ENCODE results near the gene STARD3.

Gene STARD3

DNA sequence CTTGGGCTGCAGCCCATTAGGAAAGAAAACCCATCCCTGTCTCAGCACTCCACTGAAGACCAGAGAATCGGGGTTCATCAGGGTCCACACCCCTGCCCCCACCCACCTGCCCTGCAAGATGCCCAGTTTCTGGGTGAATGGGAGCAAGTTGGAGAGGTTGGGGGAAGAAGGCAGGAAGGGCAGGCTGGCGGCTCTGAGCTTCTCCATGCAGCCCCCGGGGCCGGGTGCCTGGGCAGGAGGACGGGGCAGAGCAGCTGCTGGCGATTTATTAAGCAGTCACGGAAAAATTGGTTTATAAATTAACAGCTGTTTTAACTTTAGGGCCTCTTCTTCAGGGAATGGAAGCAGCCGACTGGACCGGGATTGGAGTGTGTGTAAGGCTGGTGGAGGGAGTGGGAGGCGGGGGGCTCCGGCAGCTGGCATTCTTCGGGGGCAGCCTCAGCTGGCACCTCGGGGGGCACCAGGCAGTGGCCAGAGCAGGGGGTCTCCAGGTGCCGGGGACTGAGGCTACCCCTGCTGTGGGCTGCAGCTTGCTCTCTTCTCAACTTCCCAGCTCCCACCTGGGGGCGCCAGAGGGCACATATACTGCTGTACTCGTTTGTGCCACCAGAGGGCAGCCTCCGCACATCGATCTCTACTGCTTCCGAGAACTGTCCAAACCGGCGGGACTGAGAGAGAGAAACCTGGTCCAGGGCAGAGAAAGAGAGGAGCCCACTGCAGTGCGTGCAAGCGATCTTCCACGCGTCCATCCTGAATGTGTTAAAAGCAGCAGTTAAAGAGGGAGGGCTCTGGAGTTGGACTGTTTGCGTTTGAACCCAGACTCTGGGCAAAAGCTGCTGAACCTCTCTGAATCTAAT, 15.2 kb upstream of the STARD3 start:
- DNase-seq (ENCODE audit: low read depth): peak; percentile 62

DNA sequence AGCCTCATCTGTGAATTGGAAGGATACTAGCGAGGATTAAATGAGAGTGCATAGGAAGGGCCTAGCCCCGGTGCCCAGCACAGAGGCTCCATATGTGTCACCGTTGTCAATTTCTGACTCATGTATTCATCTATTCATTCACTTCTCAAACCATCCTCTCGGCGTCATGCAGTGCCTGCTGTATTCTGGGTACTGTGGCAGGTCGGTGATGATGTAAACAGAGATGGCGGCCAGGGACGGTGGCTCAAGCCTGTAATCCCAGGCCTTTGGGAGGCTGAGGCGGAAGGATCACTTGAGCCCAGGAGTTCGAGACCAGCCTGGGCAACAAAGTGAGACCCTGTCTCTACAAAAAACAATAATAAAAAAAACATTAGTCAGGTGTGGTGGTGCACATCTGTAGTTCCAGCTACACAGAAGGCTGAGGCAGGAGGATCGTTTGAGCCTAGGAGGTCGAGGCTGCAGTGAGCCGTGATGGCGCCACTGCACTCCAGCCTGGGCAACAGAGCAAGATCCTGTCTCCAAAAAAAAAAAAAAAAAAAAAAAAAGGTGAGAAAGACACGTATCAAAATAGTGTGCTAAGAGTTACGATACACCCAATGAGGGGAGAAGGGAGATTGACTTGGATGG, 14.5 kb upstream of the STARD3 start:
- DNase-seq (ENCODE audit: low read depth): no peak

DNA sequence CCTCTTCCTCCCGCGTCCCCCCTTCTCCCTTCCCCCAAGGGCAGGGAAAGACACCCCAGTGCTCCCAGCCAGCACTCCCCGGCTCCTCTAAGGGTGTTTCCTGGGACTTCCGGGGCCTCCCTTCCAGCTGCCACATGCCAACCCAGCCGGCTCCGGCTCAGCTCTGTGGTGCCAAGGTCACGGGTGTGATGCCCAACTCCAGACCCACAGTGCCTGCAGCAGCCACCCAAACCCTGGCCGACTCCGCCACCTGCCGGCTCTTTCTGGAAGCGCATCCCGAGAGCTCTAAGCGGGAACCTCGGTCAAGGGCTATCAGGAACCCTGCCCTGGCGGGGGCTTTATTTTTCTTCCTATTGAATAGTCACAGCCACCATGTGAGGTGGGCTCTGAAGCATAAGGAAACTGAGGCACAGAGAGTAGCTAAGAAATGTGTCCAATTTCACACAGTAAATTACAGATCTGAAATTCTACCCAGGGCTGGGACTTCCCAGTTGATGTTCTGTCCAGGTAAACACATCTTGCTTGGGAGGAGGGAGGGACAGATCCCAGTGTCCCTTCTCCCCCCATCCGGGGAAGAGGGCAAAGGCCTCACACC, 13.5 kb upstream of the STARD3 start:
- peak; percentile 37 for DNase-seq (ENCODE audit: low read depth)

DNA sequence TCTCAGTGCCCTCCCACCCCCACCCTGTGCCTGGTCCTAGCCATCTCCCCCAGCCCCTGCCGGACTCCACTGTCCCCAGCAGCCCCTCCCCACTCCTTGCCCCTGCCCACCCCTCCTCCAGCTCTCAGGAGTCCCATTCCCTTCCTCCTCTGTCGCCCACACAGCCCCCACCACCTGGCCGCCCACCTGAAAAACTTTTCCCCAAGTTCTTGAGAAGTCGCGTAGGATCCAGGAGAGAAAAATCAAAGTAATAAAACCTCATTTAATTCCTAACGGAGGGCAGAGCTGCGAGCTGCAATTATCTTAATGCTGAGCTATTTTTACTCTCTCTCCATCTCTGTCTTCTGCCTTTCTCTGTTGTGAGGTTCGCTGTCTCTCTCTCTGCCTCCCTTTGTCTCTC, 12.6 kb upstream of the STARD3 start:
- DNase-seq (ENCODE audit: low read depth): no peak

DNA sequence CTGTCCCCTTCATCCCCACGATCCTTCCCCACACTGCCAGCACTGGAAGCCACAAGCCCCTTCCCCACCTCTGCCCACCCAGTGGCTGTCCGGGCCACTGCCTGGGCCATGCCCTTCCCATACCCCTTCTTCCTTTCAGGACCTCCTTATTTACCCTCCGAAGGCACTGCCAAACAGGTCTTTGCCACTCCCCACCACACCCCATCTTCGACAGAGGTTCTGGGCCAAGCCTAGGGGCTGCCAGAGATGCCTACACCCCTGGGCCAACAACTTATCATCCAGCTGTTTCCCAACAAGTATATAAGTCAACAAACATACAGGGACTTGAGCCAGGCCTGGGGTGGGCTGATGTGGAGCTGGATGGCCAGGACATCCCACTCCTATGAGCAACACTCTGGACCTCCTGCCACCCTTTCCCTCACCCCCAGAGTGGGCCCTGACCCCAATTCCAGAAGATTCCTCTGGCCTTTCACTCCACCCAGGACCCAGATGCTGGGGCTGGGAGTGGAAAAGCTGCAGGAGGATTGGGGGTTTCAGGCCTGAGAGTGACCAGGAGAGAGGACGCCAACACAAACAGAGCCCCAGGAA, 11.7 kb upstream of the STARD3 start:
- no peak for DNase-seq (ENCODE audit: low read depth)

DNA sequence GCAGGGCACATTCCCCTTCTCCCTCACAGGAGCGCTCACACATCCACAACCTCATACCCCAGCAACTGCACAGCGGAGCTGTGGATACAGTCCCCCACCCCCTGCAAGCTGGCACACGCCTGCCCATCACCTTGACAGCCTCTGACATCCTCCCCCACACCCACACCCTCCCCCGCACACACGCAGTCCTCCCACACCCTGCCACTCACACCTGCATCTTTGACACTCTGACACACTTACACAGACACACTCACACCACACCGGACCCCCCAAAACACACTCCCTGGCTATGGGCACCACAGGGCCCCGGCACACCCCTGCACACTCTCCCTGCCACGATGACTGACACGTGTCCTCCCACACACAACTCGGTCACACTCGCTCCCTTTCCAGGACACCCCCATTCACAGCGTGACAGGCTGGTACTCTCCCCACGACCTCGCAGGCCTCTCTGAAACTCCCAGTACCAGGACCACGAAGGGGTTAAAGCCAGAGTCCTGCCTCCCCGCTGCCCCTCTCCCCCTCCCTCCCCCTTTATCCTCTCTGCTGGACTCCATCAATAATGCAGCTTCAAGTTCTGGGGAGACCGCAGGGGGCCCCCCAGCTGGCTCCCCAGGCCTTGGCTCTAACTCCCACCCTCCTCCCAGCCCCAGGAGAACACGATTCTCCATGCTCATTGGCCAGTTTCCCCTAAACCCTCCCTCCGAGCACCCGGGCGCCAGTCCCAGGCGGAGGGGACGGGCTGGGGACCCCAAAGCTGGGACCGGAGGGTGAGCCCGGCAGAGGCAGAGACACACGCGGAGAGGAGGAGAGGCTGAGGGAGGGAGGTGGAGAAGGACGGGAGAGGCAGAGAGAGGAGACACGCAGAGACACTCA, 10.5 kb upstream of the STARD3 start, which contains the start of gene PPP1R1B:
Gene PPP1R1B (plus strand): TSS at position 782 of the 876 bp plus-strand sequence. CDS start 441 bp downstream, outside the sequence.
- no peak for DNase-seq (ENCODE audit: low read depth)

DNA sequence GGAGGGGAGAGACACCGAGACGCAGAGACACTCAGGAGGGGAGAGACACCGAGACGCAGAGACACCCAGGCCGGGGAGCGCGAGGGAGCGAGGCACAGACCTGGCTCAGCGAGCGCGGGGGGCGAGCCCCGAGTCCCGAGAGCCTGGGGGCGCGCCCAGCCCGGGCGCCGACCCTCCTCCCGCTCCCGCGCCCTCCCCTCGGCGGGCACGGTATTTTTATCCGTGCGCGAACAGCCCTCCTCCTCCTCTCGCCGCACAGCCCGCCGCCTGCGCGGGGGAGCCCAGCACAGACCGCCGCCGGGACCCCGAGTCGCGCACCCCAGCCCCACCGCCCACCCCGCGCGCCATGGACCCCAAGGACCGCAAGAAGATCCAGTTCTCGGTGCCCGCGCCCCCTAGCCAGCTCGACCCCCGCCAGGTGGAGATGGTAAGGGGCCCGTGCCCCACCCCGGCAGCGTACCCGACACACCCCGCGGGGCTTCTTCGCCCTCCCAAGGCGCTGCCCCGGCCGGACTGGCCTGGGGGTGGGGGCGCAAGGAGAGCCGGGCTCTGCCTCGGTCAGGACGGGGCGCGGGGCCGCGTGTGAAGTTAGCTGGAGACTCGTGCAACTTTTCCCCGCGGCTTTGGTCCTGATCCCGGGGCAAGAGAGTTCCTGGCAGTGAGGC, 9.8 kb upstream of the STARD3 start:
- DNase-seq (ENCODE audit: low read depth): no peak

DNA sequence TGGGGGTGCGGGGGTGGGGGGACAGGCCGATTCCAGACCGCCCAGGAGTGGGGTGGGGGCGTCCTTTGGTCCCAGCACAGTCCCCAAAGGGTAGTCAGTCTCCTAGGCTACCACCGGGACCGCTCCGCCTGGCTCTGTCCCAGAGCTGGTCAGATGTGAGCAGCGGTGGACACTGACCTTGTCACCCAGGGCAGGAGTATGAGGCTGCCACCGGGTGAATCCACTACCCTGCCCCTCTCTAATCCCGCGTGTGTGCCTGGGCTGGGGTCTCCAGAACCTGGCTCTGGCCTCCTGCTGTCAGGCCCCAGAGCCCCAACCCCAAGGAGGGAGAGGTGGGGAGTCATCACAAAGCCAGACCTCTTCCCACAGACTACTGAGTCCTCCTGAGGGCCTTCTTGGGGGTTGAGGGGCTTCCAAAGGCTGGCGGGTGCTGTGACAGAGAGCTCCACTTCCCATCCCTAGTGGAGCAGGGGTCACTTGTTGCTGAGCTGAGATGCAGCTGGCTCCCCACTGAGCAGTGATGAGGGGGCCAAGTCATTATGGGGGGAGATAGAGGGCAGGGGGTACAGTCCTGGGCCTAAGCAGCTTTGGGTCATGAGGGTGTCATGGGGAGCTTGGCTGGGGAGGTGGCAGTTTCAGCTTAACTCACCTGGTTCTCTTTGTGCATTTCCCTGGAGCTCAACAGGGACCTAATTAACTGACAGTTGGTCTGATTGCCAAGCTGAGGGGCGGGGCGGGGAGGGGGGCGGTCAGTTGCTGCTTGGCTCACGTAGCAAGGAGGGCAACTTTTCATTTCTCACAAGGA, 9.0 kb upstream of the STARD3 start:
- no peak for DNase-seq (ENCODE audit: low read depth)

DNA sequence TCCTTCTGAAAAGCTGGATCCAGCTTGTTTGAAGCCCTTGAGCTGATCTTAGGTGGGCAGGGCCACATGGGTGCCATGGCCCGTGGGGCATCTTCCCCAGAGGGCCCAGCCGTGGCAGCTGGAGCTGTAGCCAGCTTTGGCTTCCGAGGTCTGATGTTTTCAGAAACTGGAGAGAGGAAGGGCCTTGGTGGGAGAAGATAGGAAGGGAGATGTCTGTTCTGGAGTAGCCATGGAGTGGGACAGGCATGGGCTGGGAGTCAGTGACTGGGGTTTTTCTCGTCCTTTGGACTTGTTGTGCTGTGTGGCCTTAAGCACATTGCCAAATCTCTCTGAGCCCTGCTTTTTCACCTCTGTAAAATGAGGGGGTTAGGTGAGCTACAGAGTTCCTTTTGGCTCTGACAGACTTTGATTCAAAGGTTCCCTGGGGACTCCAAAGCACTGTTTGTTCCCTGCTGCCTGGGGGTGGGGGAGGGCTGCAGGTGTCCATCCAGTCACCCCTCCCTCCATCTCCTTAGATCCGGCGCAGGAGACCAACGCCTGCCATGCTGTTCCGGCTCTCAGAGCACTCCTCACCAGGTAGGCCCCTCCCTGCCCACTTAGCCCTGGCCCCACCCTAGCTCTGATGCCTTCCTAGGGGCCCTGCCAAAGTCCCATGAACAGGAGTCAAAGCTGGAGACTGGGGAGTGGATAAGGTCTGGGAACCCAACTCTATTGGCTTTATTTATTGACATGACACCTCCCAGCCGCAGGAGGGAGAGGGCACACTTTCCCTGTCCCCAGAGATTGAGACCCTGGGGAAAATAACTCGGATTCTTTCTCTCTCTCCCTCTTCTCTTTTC, 8.1 kb upstream of the STARD3 start:
- DNase-seq (ENCODE audit: low read depth): no peak

DNA sequence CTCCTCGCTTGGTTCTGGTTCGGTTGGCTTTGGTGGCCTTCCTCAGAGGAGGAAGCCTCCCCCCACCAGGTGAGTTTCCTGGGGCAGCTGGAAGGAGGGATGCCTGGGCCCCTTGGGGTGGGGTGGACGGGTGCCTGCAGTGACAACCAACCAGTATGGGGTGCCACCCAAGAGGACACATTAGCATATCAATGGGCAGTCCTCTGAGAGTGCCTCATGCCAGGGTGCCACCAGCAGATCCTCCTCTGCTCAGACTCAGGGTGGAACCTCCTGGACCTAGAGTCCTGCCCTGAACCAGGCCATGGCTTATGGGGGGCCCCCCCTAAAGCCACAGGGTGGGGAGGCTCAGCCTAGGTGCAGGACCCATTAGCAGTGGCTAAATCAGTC, 7.5 kb upstream of the STARD3 start:
- no peak for DNase-seq (ENCODE audit: low read depth)

DNA sequence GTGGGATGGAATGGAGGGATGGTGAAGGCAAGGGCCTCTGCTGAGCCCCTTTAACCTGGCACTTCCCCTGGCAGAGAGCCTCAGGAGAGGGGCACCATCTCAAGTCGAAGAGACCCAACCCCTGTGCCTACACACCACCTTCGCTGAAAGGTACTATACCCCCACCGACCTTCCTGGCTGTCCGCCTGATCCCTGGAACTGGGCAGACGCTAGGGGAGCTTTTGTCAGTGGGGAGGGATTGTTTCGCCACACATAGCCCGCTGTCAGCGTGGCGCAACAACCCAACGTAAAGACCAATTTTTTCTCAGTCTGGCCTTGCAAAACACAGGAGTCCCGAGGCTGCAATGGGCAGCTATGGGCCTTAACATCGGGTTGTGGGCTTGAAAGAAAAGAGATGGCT, 7.0 kb upstream of the STARD3 start:
- no peak for DNase-seq (ENCODE audit: low read depth)

DNA sequence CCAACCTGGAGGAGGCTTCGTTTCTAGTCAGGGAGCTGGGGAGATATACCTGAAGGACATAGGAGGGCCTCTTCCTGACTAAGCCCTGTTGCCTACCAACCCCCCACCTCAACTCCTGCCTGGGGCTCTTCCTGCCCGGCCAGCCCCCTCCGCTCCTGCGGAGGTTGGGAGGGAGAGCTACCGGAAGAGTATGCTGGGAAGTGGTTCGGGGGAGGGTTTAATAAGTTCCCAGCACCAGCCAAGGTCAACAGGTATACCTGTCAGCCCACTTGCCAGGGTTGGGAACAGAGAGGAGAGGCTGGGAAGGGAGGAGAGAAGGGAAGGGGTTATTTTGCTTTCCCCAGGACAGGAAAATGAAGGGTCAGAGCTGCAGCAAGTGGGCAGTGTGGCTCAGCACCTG, 5.5 kb upstream of the STARD3 start:
- no peak for DNase-seq (ENCODE audit: low read depth)

DNA sequence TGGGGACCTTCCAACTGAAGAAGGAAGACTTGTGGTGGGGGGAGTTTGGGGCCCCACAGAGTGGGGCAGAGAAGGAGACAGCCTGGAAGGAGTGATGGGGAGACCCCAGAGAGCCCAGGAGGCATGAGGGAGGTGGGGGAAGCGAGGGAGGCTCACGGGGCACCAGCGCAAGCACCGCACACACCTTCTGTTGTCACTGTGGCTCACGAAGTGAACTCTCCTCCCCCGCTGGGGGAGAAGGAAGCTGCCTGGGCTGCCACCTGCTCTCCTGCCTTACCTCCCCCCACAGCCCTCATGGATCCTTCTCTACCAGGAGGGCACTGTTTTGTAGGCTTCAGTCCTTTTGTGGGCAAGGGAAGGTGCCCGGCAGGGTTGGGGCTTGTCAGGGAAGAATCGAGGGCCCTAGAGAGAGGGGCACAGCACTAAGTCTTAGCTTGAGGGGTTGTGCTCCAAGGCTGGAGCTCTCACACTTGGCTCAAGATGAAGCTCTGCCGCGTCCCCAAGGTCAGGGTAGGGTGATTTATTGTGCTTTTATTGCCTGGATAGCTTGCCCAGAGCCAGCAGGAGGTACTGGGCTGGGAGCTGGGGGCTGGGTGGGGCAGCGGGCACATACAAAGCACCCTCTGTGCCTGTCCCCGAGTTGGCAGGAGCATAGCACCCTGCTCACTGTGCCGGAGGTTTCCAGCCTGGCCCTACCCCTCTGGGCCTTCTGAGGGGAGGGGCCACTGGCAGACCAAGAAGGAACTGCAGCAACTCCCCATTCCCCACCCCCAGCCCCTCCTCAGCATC, 4.6 kb upstream of the STARD3 start:
- no peak for DNase-seq (ENCODE audit: low read depth)

DNA sequence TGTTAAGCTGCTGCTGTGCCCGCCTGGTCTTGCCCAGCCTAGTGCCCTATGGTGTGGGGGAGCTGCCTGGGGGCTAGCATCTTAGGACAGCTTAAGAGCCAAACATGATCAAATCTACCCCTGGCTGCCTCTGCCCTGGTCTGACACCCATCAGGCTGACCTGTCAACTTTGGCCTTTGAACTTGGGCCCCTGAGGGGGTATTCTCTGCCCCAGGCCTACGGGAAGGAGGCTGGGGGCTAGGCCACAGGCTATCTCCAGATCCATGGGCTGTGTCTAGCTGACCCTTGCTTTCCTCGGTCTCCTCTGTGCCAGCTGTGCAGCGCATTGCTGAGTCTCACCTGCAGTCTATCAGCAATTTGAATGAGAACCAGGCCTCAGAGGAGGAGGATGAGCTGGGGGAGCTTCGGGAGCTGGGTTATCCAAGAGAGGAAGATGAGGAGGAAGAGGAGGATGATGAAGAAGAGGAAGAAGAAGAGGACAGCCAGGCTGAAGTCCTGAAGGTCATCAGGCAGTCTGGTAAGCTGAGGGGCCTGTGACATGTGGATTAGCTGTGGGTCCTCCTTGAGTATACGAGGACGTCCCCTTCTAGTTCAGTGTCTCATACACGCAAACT, 3.3 kb upstream of the STARD3 start:
- no peak for DNase-seq (ENCODE audit: low read depth)

DNA sequence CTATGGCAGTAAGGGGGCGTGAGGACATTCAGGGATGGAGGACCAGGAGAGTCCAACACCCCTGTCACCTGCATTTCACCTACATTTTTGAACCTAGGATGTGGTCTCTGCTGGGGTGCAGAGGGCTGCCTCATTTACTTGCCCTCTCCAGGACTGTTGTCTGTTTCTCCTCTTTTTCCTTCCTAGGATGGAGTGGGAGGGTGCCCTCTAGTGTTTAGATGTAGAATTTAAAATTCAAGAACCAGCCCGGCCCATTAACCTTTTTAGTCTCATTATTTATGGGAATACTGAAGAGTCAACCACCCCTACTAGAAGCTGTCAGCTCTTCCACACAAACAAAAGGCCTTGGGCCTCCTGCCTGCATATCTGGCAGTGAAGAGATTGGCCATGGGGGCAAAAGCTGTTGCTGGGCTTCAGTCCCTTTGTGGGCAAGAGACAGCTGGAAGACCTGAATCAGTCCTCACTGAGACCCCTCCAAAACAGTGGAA, 2.5 kb upstream of the STARD3 start:
- peak; percentile 48 for DNase-seq (ENCODE audit: low read depth)

DNA sequence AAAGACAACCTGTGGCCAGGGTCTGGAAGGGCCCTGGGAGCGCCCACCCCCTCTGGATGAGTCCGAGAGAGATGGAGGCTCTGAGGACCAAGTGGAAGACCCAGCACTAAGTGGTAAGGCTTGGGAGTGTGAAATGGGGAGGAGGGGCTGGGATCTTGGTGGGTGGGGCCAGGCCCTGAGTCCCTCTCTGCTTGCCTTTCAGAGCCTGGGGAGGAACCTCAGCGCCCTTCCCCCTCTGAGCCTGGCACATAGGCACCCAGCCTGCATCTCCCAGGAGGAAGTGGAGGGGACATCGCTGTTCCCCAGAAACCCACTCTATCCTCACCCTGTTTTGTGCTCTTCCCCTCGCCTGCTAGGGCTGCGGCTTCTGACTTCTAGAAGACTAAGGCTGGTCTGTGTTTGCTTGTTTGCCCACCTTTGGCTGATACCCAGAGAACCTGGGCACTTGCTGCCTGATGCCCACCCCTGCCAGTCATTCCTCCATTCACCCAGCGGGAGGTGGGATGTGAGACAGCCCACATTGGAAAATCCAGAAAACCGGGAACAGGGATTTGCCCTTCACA, 1.2 kb upstream of the STARD3 start:
- DNase-seq (ENCODE audit: low read depth): no peak

DNA sequence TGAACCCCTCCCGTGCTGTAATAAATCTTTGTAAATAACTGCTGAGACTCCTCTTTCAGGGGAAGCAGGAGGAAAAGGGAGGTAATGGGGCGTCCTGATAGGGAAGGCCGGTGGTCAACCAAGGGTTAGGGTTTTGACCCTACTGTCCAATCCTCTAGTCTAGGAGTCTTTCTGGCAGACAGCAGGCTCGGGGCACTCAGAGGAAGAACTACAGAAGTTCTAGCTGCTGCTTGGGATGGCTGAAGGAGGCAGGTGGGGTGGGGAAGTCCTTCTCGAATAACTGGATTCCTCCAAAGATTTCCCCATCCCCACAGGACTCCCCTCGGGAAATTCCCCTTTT, 387 bp upstream of the STARD3 start:
- no peak for DNase-seq (ENCODE audit: low read depth)

DNA sequence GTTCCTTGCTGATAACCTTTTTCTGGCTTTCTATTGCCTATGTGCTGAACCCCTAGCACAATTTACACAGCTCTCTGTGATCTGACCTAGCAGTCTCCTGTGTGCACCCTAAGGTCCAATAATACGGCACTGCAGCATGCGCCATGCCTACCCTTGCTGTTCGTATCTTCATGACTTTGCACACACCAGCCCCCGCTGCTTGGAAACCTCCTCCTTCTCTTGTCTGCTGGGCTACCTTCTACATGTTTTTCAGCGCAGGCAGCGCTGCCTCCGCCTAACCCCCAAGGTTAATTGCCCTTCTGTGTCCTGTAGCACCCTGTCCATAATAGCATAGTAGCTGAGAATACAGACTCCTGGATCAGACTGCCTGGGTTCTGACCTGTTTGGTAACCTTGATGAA, 1.4 kb downstream of the STARD3 start:
- no peak for DNase-seq (ENCODE audit: low read depth)

All from iris pigment epithelial cell (primary cell).